Inferior parietal cortex (tissue), 1 donor: ENCODE results near the gene KRT26.
"Not testable (repeated sequence)": the region's sequence is repeated elsewhere in the genome, so short reads cannot be mapped to it uniquely, and the experiment has no call there.

Experiments
- DNase-seq: peaks from one replicate; pipeline ENCODE4 v3.0.0-alpha.2; 2016; ENCODE audit errors: extremely low spot score

KRT26 gene, protein sequence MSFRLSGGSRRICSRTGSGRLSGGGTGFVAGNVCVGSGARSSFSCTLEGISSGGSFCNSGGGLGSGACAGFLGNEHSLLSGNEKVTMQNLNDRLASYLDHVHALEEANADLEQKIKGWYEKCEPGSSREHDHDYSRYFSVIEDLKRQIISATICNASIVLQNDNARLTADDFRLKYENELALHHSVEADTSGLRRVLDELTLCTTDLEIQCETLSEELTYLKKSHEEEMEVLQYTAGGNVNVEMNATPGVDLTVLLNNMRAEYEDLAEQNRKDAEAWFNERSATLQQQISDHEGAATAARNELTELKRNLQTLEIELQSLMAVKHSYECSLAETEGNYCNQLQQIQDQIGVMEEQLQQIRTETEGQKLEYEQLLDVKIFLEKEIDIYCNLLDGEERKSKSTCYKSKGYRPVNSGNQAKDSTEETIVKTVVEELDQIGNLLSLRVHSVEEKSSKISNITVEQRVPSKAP

DNA sequence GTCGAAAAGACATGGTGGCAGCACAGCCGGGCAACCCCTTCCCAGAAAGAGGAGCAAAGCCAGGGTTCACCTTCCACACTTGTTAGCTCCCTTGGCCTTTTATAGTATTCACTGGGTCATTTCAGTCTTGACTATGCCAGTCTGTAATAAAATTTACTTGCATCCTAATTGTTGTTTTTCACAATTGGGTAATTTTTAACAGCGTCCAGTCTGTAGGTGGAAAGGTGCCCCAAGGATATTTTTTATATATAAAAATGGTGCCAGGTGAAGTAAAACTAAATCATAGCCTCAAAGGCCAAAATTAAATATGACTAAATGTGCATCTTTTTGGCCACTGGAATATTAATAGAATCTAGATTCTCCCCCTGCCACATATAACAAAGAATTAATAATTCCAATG, at the start of gene KRT26:
Gene KRT26 (minus strand): TSS at position 101 of the 400 bp plus-strand sequence. CDS start 88 bp downstream, at position 13.
- no peak for DNase-seq

DNA sequence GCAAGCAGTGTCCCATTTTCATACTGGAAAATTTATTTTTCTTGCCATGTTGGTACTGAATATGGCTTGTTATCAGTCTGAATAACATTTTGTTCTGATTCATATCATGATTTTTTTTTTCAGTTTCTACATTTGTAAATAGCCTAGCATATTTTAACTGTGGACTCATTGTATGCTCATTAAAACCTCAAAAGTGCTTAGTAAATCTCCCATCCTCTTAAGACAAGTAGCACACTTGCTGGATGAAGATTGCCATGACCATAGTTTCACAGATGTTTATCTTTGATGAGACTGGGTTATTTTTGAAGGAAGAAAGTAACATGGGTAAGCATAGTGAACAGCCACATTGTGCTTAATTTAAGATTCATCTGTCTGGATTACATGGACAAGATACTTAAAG, 49.5 kb upstream of the KRT26 start:
- DNase-seq, result no peak

DNA sequence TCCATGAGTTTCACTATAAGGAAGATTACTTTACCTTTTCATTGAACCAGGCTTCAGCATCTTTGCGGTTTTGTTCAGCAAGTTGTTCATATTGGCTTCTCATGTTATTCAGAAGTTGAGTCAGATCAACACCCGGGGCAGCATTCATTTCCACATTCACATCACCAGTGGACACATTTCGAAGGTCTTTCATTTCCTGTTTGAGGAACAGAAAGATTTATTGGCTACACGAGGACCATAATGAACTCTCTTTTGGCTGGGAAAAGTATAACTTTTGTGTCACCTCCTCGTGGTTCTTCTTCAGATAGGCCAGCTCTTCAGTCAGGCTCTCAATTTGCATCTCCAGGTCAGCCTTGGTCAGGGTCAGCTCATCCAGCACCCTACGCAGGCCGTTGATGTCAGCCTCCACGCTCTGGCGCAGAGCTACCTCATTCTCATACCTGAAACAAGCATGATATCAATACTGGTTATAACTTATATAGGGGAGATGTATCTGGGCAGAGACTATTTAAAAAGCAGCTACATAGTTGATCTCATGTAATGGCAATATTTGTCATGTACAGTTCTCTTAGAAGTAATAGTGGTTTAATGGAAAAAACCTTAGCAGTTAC, 48.3 kb upstream of the KRT26 start:
- no peak for DNase-seq

DNA sequence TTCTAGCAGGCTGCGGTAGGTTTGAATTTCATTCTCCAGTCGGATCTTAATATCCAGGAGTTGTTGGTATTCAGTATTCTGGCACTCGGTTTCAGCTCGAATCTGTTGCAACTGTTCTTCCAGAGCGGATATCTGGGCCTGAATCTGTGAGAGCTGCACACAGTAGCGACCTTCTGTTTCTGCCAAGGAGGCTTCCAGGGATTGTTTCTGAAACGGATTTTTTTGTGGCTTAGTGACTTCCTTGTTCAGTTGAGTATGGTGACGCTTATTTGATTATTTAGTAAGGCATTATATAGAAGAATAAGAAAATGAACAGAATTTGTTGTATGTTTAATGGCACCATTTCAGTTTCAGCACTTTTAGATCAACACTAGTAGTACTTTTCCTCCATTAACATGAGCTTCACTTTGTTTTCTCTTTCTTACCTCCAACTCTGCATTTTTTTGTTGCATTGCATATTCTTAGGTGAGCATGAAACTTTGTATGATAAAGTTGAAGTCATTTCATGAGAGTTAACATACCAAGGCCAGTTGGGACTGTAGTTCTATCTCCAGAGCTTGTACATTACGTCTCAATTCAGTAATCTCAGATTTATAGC, 47.6 kb upstream of the KRT26 start:
- no peak for DNase-seq

DNA sequence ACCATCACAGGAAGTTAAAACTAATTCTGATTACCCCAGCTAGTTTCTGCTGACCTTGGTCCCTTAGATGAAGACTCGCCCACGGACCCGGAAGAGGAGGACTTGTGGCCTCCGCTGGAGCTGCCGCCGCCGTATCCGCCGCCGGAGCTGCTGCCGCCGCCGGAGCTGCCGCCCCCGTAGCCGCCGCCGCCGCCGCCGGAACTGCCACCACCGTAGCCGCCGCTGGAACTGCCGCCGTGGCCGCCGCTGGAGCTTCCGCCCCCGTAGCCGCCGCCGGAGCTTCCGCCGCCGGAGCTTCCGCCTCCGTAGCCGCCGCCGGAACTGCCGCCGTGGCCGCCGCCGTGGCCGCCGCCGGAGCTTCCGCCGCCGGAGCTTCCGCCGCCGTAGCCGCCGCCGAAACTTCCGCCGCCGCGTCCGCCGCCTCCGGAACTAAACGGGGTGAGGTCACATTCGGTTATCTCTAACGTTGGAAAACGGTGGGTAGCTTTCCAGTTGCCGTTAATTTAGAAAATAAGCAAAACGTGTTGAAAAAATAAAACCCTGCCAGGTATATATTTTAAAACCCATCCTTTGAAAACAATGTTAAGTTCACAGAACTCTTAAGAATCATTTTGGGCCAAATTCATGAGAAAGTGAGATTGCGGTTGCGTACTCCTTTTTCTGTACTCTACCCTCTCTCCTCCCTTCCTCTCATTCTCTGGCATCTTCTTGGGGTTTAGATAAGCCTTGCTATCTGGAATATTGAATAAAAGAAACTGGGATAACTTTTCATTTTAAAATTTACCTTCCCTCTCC, 46.9 kb upstream of the KRT26 start:
- DNase-seq, result peak; percentile 76

DNA sequence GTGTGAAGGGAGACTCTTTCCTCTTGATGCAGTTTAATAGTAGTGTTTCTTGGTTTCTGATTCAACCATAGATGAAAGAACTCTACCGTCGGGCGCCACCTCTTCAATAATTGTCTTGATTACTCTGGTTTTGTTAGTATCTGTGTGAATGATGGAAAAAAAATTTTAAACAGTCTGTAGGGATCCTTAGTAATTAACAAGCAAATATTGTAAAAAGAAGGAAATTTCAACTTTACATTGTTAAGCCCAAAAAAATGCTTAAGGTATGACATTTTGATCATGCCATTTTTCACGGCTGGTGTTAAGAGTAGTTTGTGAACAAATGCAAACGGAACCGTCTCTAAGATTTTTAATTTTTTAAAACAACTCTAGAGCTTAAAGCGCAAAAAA, 46.3 kb upstream of the KRT26 start:
- DNase-seq, result peak; percentile 47

DNA sequence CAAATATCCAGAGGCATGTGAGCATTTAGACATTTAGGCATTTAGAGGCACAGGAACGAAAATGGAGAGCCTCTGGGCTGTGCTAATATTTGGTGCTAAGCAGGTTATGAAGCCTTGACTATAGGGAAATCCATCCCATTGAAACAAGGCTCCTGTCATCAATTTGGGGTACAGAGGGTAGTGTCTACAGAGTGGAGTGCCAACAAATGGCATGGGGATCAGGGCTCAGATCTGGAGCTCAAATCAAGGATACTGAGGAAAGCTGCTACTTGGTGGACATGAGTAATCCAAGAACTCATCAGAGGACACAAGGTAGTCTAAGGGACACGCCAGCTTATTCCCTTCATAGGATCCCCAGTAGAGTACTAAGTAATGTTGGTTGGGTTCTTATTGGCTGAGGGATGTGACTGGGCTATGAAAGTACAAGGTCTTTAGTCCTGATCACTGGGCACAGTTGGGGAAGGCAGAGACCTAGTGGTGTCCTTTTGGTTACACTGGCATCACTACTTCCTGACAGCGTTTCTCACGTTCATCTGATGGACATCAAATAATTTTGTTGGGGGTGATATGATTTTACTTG, 45.2 kb upstream of the KRT26 start:
- no peak for DNase-seq

DNA sequence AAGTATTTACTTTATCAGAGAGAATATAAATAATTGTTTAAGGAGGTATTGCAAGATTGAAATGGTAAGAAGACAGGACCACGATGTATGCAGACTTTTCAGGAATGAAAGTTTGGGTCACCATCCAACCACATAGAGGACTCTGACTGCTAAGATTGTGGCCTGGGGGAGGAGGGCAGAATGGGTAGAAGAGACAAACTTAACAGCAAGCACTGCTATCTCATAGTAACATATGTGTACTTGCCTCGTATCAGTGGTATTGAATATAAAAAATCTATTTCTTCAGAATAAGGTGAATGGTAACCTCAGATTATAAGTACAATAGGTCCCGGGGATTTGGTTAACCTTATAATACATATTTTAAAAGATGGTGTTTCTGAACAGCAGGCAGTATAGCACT, 44.6 kb upstream of the KRT26 start:
- no peak for DNase-seq

DNA sequence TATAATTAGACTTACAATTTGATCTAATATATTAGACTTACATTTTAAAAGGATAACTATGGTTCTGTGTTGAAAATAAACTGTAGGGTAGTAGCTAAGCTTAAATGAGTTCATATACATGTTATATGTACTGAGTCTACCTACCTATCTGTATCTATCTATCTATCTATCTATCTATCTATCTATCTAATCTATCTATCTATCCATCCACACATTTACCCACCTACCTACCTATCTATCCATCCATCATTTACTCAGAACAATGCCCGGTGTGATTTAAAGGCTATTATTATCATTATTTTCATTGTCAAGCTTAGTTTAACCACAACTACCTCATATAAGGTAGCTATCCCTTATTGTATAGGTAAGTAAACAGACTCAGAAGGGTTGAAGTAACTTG, 43.4 kb upstream of the KRT26 start:
- no peak for DNase-seq

DNA sequence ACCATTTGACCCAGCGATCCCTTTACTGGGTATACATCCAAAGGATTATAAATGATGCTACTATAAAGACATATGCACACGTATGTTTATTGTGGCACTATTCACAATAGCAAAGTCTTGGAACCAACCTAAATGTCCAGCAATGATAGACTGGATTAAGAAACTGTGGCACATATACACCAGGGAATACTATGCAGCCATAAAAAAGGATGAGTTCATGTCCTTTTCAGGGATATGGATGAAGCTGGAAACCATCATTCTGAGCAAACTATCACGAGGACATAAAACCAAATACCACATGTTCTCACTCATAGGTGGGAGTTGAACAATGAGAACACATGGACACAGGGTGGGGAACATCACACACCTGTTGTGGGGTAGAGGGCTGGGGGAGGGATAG, 42.7 kb upstream of the KRT26 start:
- not testable (repeated sequence) for DNase-seq

DNA sequence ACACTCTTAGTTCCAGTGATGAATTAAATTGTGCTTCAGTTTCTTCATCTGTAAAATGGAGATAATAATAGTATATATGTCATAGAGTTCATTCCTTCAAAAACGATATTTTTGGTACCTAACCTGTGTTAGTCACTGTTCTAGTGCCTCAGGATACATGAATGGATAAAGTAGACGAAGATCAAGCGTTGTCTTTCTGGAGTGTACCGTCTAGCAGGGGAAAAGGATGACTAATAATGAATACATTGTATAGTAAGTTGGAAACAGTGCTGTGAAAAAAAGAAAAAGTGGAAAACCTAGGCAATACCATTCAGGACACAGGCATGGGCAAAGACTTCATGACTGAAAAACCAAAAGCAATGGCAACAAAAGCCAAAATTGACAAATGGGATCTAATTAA, 41.8 kb upstream of the KRT26 start:
- no peak for DNase-seq

DNA sequence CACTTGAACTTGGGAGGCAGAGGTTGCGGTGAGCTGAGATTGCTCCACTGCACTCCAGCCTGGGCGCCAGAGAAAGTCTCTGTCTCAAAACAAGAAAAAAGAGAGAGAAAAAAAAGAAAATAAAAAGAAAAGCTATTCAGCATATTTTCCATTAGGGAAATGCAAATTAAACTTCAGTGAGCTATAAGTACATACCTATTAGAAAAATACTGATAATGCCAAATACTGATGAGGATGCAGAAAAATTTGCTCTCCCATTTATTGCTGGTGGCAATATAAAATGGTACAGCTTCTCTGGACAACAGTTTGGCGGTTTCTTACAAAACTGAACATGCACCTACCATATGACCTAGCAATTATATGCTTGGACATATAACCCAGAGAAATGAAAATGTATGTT, 40.6 kb upstream of the KRT26 start:
- no peak for DNase-seq

DNA sequence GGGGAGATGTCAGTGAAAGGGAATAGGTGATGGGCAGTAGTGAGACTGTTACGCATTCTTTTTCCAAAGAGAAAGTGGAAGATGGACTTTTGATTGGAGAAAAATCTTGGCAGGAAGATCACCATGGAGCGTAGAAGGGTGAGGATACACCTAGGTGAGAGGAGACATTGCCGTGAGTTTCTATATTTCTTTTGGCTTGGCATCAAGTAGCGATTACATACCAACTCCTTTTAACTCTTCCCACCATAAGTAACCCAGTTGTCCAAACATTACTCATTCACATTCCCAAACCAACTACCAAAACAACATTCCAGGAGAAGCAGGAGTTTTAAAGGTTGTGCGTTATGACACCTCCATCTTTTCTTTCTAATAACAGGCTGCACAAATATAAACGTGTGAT, 38.5 kb upstream of the KRT26 start:
- no peak for DNase-seq

DNA sequence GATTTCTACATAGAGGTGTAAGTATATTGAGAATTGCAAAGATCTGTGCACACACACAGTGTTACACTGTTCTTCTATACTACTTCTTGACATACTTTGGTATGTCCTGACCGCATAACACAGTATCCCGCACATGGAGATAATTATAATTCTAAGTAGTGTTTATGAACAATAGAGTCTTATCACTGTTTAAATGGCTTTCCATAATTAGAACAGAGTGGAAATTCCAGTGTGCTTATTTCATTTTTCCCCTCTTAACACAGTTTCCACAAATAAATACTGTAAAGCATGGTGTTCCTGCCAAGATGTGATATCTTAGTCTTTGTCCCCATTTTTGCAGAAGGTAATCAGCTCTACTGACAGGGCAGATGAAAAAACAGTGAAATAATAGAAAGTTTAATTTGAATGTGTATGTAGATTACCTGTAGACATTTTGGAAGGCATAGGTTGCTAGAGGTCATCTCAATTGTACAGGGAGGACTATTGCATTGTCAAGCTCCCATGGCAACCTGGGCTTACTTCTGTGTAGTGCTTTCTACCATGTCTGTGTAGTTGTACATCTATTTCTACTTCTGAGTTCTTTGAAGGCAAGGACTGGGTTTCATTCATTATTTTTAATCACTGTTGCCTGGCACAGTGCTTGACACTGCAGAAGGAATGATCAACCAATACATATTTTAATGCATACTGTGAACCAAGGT, 37.9 kb upstream of the KRT26 start:
- no peak for DNase-seq

DNA sequence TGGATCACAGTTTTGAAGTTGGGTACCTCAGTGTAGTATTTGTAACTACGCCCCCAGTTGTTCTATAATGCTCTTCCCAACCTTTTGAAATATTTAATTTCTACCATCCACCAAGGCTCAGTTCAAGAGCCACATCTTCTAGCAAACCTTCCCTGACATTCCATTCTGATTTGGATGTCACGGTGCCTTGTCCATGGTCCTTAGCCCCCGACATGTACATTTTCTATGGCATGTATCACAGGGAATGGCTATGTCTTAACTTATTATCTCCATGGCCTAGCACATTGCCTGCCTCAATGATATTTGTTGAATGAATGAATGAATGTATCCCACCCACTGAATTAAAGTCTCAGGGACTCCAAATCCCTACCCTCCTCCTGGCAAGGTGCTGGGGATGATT, 34.1 kb upstream of the KRT26 start:
- DNase-seq, result no peak

DNA sequence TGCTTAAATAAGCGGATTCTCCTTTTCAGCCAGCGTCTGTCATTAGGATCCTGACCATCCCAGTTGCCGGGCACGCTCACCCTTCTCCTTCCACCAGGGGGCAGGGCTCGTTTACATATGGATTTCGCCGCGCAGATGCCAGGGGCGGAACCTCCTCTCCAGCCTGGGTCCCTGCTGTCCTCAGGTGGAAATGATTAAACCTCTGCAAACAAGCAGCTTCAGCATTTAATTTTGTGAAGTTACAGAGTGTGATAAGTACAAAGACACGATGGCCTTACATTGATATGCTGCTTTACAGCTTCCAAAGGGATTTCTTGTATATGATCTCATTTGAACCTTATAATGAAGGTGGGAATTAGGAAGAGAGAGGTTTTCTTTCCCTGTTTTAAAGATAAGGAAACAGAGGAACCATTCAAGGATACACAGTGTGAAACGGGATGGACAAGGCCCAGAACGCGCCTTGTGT, 31.6 kb upstream of the KRT26 start:
- peak; percentile 49 for DNase-seq

DNA sequence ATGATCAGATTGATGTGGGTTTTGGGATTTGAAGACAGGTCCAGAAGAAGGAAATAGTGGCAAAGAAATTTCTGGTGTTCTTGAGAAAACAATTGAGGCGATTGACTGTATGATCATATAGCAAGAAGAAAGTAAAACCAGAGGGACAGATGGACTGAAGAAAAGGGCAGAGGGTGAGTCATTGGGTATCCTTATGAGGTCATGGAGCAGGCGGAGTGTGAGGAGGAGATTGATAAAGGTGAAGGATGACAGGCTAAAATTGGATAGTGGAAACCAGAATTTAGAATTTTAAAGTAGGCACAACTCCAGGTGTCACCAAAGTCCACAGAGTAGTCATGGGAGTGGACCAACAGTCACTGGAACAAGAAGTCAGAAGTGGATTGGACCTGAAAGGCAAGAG, 29.2 kb upstream of the KRT26 start:
- no peak for DNase-seq

DNA sequence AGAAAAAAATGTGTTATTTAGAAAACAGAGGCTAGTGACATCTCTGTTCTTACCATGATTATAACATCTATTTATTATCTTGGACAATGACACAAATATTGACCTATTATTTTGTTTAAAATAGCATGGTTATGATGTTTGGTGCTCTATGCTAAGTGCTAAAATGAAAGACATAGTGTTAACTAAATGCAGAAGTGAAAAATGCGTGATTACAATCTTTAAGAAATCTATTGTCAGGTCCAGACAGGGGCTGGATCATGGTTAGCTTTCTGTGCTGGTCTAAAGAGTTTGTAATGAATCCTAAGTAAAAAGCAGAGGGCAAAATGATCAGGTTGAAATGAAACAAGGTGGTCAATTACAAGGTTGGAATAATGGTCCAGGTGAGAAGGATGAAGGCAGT, 28.4 kb upstream of the KRT26 start:
- DNase-seq, result no peak

DNA sequence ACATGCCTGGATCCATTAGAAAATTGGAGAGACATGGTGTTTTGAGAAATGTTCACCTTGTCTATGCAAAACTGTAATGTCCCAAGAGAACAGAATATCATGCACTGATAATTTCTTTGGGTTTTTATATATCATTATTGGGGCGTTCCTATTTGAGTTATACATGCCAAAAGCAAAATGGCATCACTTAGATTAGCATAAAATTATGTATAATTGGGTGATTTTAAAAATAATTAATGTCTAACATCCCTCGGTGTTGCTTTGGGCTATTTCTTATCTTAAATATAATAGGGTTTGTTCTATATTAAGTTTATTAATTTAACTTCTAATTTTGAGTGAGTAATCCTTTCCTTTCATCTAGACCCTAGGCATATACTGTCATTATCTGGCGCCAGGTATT, 27.9 kb upstream of the KRT26 start, which contains the start of gene KRT28:
Gene KRT28 (minus strand): TSS at position 101 of the 400 bp plus-strand sequence. CDS start 66 bp downstream, at position 35.
- DNase-seq, result no peak

DNA sequence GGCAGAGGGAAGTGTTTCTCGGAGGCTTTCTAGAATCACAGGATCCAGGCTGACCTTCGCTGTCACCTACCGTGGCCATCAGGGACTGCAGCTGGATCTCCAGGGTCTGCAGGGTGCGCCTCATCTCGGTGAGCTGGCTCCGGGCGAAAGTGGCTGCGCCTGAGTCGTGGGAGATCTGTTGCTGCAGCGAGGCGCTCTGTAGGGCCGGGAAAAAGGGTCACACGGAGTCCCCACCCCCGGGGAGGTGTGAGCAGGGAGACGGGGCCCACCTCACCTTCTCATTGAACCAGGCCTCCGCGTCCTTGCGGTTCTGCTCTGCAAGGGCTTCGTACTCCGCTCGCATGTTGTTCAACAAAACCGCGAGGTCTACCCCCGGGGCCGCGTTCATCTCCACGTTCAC, 24.8 kb upstream of the KRT26 start:
- no peak for DNase-seq
